HepG2 (cell line): ENCODE measurements around the gene MDFIC. TPM values are rescaled to one million over a fixed set of nuclear protein-coding genes. Genes with fewer than 3 reads are reported as not detected.

Experiments
- ATAC-seq: fragments of 200-7000 bp; cut with Tn5 transposase; 3 replicates; pipeline ENCODE4 v1.9.1; 2020; ENCODE audit warnings: mild to moderate bottlenecking, moderate library complexity
- BruUV-seq: library from RNA; stranded (reverse); fragments of 400-500 nt; replicated peaks from 2 replicates; lab custom pipeline; 2021; lab: Mats Ljungman, UMichigan
- CTCF ChIA-PET: fragments of 300-600 bp; formaldehyde crosslinking; extraction: SDS; loops from one replicate; lab custom pipeline; 2021; ENCODE audit warnings: low total read pairs, inconsistent platforms, low intra/inter-chr PET ratio; lab: Yijun Ruan, JAX
- POLR2A ChIA-PET: fragments of 350-600 bp; sonication (Branson Sonifier 250); formaldehyde crosslinking; loops from one replicate; lab custom pipeline; 2020; ENCODE audit warnings: antibody characterized with exemption, inconsistent platforms; lab: Yijun Ruan, JAX
- DNase-seq: peaks from one replicate; pipeline ENCODE4 v3.0.0-alpha.2; 2015; ENCODE audit warnings: low spot score
- FAIRE-seq: peaks from 3 replicates; lab custom pipeline; 2011; peaks lifted over from hg19 to GRCh38; lab: Jason Lieb, UNC
- H2AFZ ChIP-seq: one replicate; pipeline ENCODE4 v1.6.1; 2011; ENCODE audit warnings: low read length, inconsistent platforms
- H3K27ac ChIP-seq: fragments of 300-600 bp; 3 replicates; pipeline ENCODE4 v1.8.0; 2011; ENCODE audit warnings: mixed run types, mild to moderate bottlenecking, mixed read lengths, low read length, inconsistent platforms; ENCODE audit not compliant: insufficient read depth; ENCODE audit errors: extremely low read length
- H3K27me3 ChIP-seq, 2 experiments: fragments of 200-600 bp in 1 of 2; 2 replicates in 1 of 2; 3 replicates in 1 of 2; pipeline versions ENCODE4 v1.6.0 to v1.8.0; 2011; ENCODE audit warnings: low read length in 2 of 2, mild to moderate bottlenecking in 2 of 2, moderate library complexity in 2 of 2, inconsistent platforms in 1 of 2; ENCODE audit not compliant: insufficient read depth in 2 of 2, control insufficient read depth in 1 of 2
- H3K36me3 ChIP-seq, 2 experiments: fragments of 200-600 bp in 1 of 2; replicated peaks in 1 of 2; 2 replicates in 1 of 2; 3 replicates in 1 of 2; pipeline versions ENCODE4 v1.5.1 to v1.8.0; 2011; ENCODE audit warnings: low read length in 2 of 2, inconsistent platforms in 1 of 2; ENCODE audit not compliant: insufficient read depth in 2 of 2, control insufficient read depth in 1 of 2
- H3K4me1 ChIP-seq: 2 replicates; pipeline ENCODE4 v1.5.1; 2012; ENCODE audit warnings: low read length, inconsistent platforms; ENCODE audit not compliant: insufficient read depth
- H3K4me2 ChIP-seq: 2 replicates; pipeline ENCODE4 v1.6.0; 2011; ENCODE audit warnings: low read depth, low read length, inconsistent platforms
- H3K4me3 ChIP-seq, 3 experiments: fragments of 200-600 bp in 1 of 3; sonication (generic), shearing (Covaris generic) in 1 of 3; replicated peaks in 1 of 3; 2 replicates each; pipeline ENCODE4 v1.5.1; 2011 to 2016; ENCODE audit warnings: low read length in 3 of 3, inconsistent platforms in 2 of 3, low read depth in 2 of 3, mild to moderate bottlenecking in 2 of 3, control low read depth in 1 of 3, mixed read lengths in 1 of 3; ENCODE audit not compliant: insufficient read depth in 1 of 3
- H3K79me2 ChIP-seq: one replicate; pipeline ENCODE4 v1.6.1; 2011; ENCODE audit warnings: low read length, inconsistent platforms; ENCODE audit not compliant: insufficient read depth
- H3K9ac ChIP-seq: 2 replicates; pipeline ENCODE4 v1.6.0; 2011; ENCODE audit warnings: mild to moderate bottlenecking, low read depth, low read length, inconsistent platforms; ENCODE audit not compliant: insufficient read depth
- H3K9me3 ChIP-seq: 2 replicates; pipeline ENCODE4 v1.5.1; 2012; ENCODE audit warnings: mild to moderate bottlenecking, low read length
- H4K20me1 ChIP-seq: 2 replicates; pipeline ENCODE4 v1.6.0; 2011; ENCODE audit warnings: inconsistent platforms, mild to moderate bottlenecking, low read length, moderate library complexity; ENCODE audit not compliant: insufficient read depth
- HNF4G ChIP-seq, 2 experiments: sonication (generic) in 1 of 2; formaldehyde crosslinking in 1 of 2; IDR thresholded peaks; 2 replicates each; pipeline versions ENCODE4 v1.4.0 to v1.6.1; 2011 to 2020; ENCODE audit warnings: borderline replicate concordance in 2 of 2, low read depth in 2 of 2, mild to moderate bottlenecking in 2 of 2, low read length in 1 of 2, missing genetic modification reagents in 1 of 2, moderate library complexity in 1 of 2
- JUN ChIP-seq: sonication (generic); formaldehyde crosslinking; IDR thresholded peaks from 2 replicates; pipeline ENCODE4 v1.4.0; 2020; ENCODE audit warnings: mild to moderate bottlenecking, missing genetic modification reagents
- PLRG1 ChIP-seq: fragments of 450-650 bp; conservative IDR thresholded peaks from 2 replicates; pipeline ENCODE4 v1.6.1; 2016
- POLR2G ChIP-seq: fragments of 200-400 bp; formaldehyde crosslinking; IDR thresholded peaks from 2 replicates; pipeline ENCODE4 v1.6.1; 2018; ENCODE audit warnings: mild to moderate bottlenecking, low read depth, low read length, moderate library complexity
- TBX3 ChIP-seq: fragments of 450-650 bp; IDR thresholded peaks from 2 replicates; pipeline ENCODE4 v1.6.1; 2017; ENCODE audit warnings: antibody characterized with exemption, mild to moderate bottlenecking, inconsistent platforms, borderline replicate concordance
- TEAD3 ChIP-seq: optimal IDR thresholded peaks from 2 replicates; pipeline ENCODE3; 2016; ENCODE audit warnings: borderline replicate concordance
- THAP7 ChIP-seq: sonication (generic); formaldehyde crosslinking; IDR thresholded peaks from 2 replicates; pipeline ENCODE4 v1.8.1; 2023; ENCODE audit warnings: mild to moderate bottlenecking, missing genetic modification reagents
- ZFP91 ChIP-seq: sonication (generic); formaldehyde crosslinking; IDR thresholded peaks from 2 replicates; pipeline ENCODE4 v1.9.0; 2022; ENCODE audit warnings: missing genetic modification reagents, mild to moderate bottlenecking, borderline replicate concordance
- WGBS: methylation state at CpG from one replicate; pipeline ENCODE4 v1.1.6; 2017; ENCODE audit warnings: low lambda C conversion rate; 5-methylcytosine and 5-hydroxymethylcytosine counted together
- in situ Hi-C: cut with HindIII; loops from 2 replicates; pipeline ENCODE4 v1.10.0; 2017; ENCODE audit warnings: low pct_unique_long_range_greater_than_20kb; ENCODE audit not compliant: extremely low pct_ligation_motif_present
- intact Hi-C: fragments of 100-400 bp; cut with micrococcal nuclease; formaldehyde crosslinking; loops from one replicate; pipeline ENCODE4 v1.10.0; 2022; ENCODE audit not compliant: unreplicated experiment
- polyA plus RNA-seq, 8 experiments: library from polyadenylated mRNA; depleted of rRNA in 3 of 8; stranded (reverse) in 7 of 8; unstranded in 1 of 8; fragments of >200 nt; fragmentation: Illumina TruSeq in 4 of 8; extraction: Trizol in 4 of 8; gene quantifications; 2 replicates each; pipeline versions ENCODE4 v1.2.1 to v1.2.3, GENCODE V29; 2011 to 2016; ENCODE audit warnings: low read depth in 4 of 8, missing spikeins in 1 of 8, mixed read lengths in 1 of 8; ENCODE audit not compliant: insufficient read depth in 1 of 8
- total RNA-seq, 5 experiments: library from RNA; depleted of rRNA; stranded (reverse); fragments of >200 nt; fragmentation: Illumina TruSeq; extraction: Trizol; gene quantifications; 2 replicates each; pipeline ENCODE4 v1.2.3, GENCODE V29; 2016; ENCODE audit warnings: low read depth in 1 of 5

Gene MDFIC
- total and polyA plus RNA-seq, 2 of the 13 experiments (the other 11 are each of a cell fraction or from before 2014, with no cell fraction given) = 0.13 TPM; not detected in 1

- BruUV-seq = no TSS peak
- no peak overlapping the region for H3K4me3 ChIP-seq
- no peaks in the 10 kb centered on the region for H3K9me3 ChIP-seq
- ChIA-PET CTCF (no interaction called here), POLR2A (no interaction called here)
- DNase-seq = no peak
- FAIRE-seq = no peak
- H3K9ac ChIP-seq = no peak overlapping the region
- H3K79me2 ChIP-seq = no peaks in the 10 kb centered on the region
- H3K4me1 ChIP-seq = peaks cover 7% of the 10 kb centered on the region
- no peaks in the 10 kb centered on the region for H3K36me3 ChIP-seq
- H3K4me2 ChIP-seq = no peak overlapping the region
- H4K20me1 ChIP-seq = no peaks in the 10 kb centered on the region
- ATAC-seq = no peak
- 86% methylated on average over 1 of the region's 1 CpG for WGBS
- intact Hi-C loops = no loop called here
- in situ Hi-C loops = no loop called here
- no peaks in the 10 kb centered on the region for H3K27me3 ChIP-seq
- H3K27ac ChIP-seq = no peak overlapping the region
- no peak overlapping the region for H2AFZ ChIP-seq
- TF ChIP-seq TBX3 = no peak
- TF ChIP-seq HNF4G (IDR thresholded peaks at IDR 0.05; ENCODE audit: borderline replicate concordance, low read depth, low read length) = no peak
- TF ChIP-seq HNF4G (CRISPR knock-in tag; IDR thresholded peaks at IDR 0.05; ENCODE audit: borderline replicate concordance, low read depth) = no peak
- no peak for TF ChIP-seq POLR2G
- no peak for TF ChIP-seq JUN (CRISPR knock-in tag)
- no peak for TF ChIP-seq TEAD3
- no peak for TF ChIP-seq PLRG1
- no peak for TF ChIP-seq THAP7
- TF ChIP-seq ZFP91 = no peak
Observed at GRCh38 chr7:115009736-115010440, 88.0 kb downstream of the MDFIC start.
